ENCODE results near the gene SERPINB8.

Gene SERPINB8

GRCh38 chr18:64037812-64038414 is 68.0 kb downstream of the SERPINB8 start:
- TF ChIP-seq CTCF (IDR thresholded peaks at IDR 0.05; ENCODE audit: low read depth, low read length): no peak; the same call in 1 of the 2 replicates

More at GRCh38 chr18:64037812-64038414, 68.0 kb downstream of the SERPINB8 start:
- no peak overlapping the region for H3K4me3 ChIP-seq (ENCODE audit: low read depth, low read length)
